Measurements from ENCODE around the gene FGF22. TPM values are rescaled to one million over a fixed set of nuclear protein-coding genes. Genes with fewer than 3 reads are reported as not detected.

Gene FGF22
- polyA plus RNA-seq, 4 donors, result 0.12 to 0.30 TPM; not detected in 2

GRCh38 chr19:640161-640558, 481 bp downstream of the FGF22 start:
- Histone ChIP-seq H3K36me3 (ENCODE audit: control insufficient read depth in 3 of 3, insufficient read depth in 2 of 3, low read depth in 1 of 3, low read length in 3 of 3) (peaks cover 0 to 15% (median 0%) of the 10 kb centered on the region in 3 donors), H3K4me3 (ENCODE audit: low read depth in 1 of 3, low read length in 3 of 3) (peak overlapping the region in 2 of 3 donors; percentile 17 to 52), H3K27me3 (ENCODE audit: control insufficient read depth in 3 of 3, insufficient read depth in 3 of 3, low read length in 3 of 3) (peaks cover 0 to 12% (median 0%) of the 10 kb centered on the region in 3 donors), H3K9me3 (ENCODE audit: control insufficient read depth in 2 of 2, insufficient read depth in 1 of 2, low read depth in 1 of 2, low read length in 1 of 2) (no peaks in the 10 kb centered on the region), H3K27ac (ENCODE audit: low read depth in 1 of 3, low read length in 2 of 3) (no peak overlapping the region), H3K4me1 (ENCODE audit: control insufficient read depth in 3 of 3, insufficient read depth in 2 of 3, low read depth in 1 of 3, low read length in 2 of 3) (peaks cover 1 to 7% (median 6%) of the 10 kb centered on the region in 3 donors)
- 23 to 46% (median 26%) methylated on average over 18 to 25 of the region's 25 CpGs for WGBS, 3 donors
- FAIRE-seq, result no peak
- DNase-seq, result no peak

DNA sequence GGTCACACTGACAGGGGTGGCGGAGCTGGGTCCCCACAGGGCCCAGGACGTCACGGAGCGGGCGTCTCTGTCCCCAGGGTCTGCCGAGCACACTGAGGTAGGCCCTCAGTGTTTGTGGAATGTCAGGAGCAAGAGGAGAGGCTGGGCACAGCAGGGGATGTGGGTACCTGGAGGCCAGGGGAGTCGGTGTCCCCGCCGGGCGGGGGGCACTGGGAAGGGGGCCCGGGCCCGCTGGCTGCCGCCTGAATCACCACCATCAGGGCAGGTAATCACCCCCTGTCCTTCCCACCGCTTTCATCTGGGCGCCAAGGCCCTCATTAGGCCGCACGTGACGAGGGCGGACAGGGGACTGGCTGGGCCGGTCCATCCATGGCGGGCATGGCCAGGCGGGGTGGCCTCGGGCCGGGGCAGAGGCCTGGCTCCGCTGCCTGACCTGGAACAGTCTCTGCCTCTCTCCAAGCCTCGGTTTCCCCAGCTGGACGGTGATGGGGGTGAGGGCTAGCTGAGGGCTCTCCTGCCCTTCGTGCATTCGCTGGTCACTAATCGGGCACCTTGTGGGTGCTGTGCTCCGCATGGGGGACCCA, 1.0 kb downstream of the FGF22 start:
- H3K4me1 ChIP-seq (ENCODE audit: control insufficient read depth in 3 of 3, insufficient read depth in 2 of 3, low read depth in 1 of 3, low read length in 2 of 3), result peaks cover 1 to 7% (median 6%) of the 10 kb centered on the region in 3 donors
- no peak for FAIRE-seq
- peaks cover 0 to 18% (median 0%) of the 10 kb centered on the region in 3 donors for H3K36me3 ChIP-seq (ENCODE audit: control insufficient read depth in 3 of 3, insufficient read depth in 2 of 3, low read depth in 1 of 3, low read length in 3 of 3)
- H3K27me3 ChIP-seq (ENCODE audit: control insufficient read depth in 3 of 3, insufficient read depth in 3 of 3, low read length in 3 of 3), result peaks cover 0 to 12% (median 0%) of the 10 kb centered on the region in 3 donors
- DNase-seq, result no peak
- no peak overlapping the region for H3K4me3 ChIP-seq (ENCODE audit: low read depth in 1 of 3, low read length in 3 of 3)
- H3K9me3 ChIP-seq (ENCODE audit: control insufficient read depth in 2 of 2, insufficient read depth in 1 of 2, low read depth in 1 of 2, low read length in 1 of 2), result no peaks in the 10 kb centered on the region
- WGBS, 3 donors, result 80 to 92% (median 87%) methylated on average over 26 to 31 of the region's 31 CpGs
- H3K27ac ChIP-seq (ENCODE audit: low read depth in 1 of 3, low read length in 2 of 3), result no peak overlapping the region

- peak in 1 of 2 donors; percentile 45 for DNase-seq
- Histone ChIP-seq H3K27me3 (ENCODE audit: control insufficient read depth in 3 of 3, insufficient read depth in 3 of 3, low read length in 3 of 3) (peaks cover 0 to 12% (median 0%) of the 10 kb centered on the region in 3 donors), H3K27ac (ENCODE audit: low read depth in 1 of 3, low read length in 2 of 3) (no peak overlapping the region), H3K4me1 (ENCODE audit: control insufficient read depth in 3 of 3, insufficient read depth in 2 of 3, low read depth in 1 of 3, low read length in 2 of 3) (peaks cover 1 to 7% (median 6%) of the 10 kb centered on the region in 3 donors), H3K4me3 (ENCODE audit: low read depth in 1 of 3, low read length in 3 of 3) (peak overlapping the region in 1 of 3 donors; percentile 31), H3K9me3 (ENCODE audit: control insufficient read depth in 2 of 2, insufficient read depth in 1 of 2, low read depth in 1 of 2, low read length in 1 of 2) (no peaks in the 10 kb centered on the region), H3K36me3 (ENCODE audit: control insufficient read depth in 3 of 3, insufficient read depth in 2 of 3, low read depth in 1 of 3, low read length in 3 of 3) (peaks cover 0 to 27% (median 6%) of the 10 kb centered on the region in 3 donors)
- WGBS, 3 donors, result 41 to 82% (median 42%) methylated on average over 17 of the region's 17 CpGs
- FAIRE-seq, result no peak
Observed at GRCh38 chr19:641702-642101, 2.0 kb downstream of the FGF22 start.

- H3K36me3 ChIP-seq (ENCODE audit: control insufficient read depth in 3 of 3, insufficient read depth in 2 of 3, low read depth in 1 of 3, low read length in 3 of 3), result peaks cover 4 to 40% (median 17%) of the 10 kb centered on the region in 3 donors
- FAIRE-seq (no peak), DNase-seq (no peak)
- H3K27ac ChIP-seq (ENCODE audit: low read depth in 1 of 3, low read length in 2 of 3), result no peak overlapping the region
- H3K27me3 ChIP-seq (ENCODE audit: control insufficient read depth in 3 of 3, insufficient read depth in 3 of 3, low read length in 3 of 3), result peaks cover 0 to 12% (median 0%) of the 10 kb centered on the region in 3 donors
- no peak overlapping the region for H3K4me3 ChIP-seq (ENCODE audit: low read depth in 1 of 3, low read length in 3 of 3)
- WGBS, 3 donors, result 85 to 86% (median 86%) methylated on average over 59 to 70 of the region's 70 CpGs
- peaks cover 1 to 7% (median 6%) of the 10 kb centered on the region in 3 donors for H3K4me1 ChIP-seq (ENCODE audit: control insufficient read depth in 3 of 3, insufficient read depth in 2 of 3, low read depth in 1 of 3, low read length in 2 of 3)
- H3K9me3 ChIP-seq (ENCODE audit: control insufficient read depth in 2 of 2, insufficient read depth in 1 of 2, low read depth in 1 of 2, low read length in 1 of 2), result no peaks in the 10 kb centered on the region
Observed at GRCh38 chr19:642767-643727, 3.4 kb downstream of the FGF22 start.

GRCh38 chr19:643736-644135, 4.1 kb downstream of the FGF22 start:
- DNase-seq (no peak), FAIRE-seq (no peak)
- peaks cover 0 to 6% (median 0%) of the 10 kb centered on the region in 3 donors for H3K27me3 ChIP-seq (ENCODE audit: control insufficient read depth in 3 of 3, insufficient read depth in 3 of 3, low read length in 3 of 3)
- 85 to 92% (median 90%) methylated on average over 23 to 24 of the region's 24 CpGs for WGBS, 3 donors
- H3K4me3 ChIP-seq (ENCODE audit: low read depth in 1 of 3, low read length in 3 of 3), result no peak overlapping the region
- no peaks in the 10 kb centered on the region for H3K9me3 ChIP-seq (ENCODE audit: control insufficient read depth in 2 of 2, insufficient read depth in 1 of 2, low read depth in 1 of 2, low read length in 1 of 2)
- H3K4me1 ChIP-seq (ENCODE audit: control insufficient read depth in 3 of 3, insufficient read depth in 2 of 3, low read depth in 1 of 3, low read length in 2 of 3), result peaks cover 1 to 7% (median 6%) of the 10 kb centered on the region in 3 donors
- H3K27ac ChIP-seq (ENCODE audit: low read depth in 1 of 3, low read length in 2 of 3), result no peak overlapping the region
- peaks cover 6 to 46% (median 20%) of the 10 kb centered on the region in 3 donors for H3K36me3 ChIP-seq (ENCODE audit: control insufficient read depth in 3 of 3, insufficient read depth in 2 of 3, low read depth in 1 of 3, low read length in 3 of 3)

GRCh38 chr19:644363-644762, 4.7 kb downstream of the FGF22 start:
- no peak for FAIRE-seq
- Histone ChIP-seq H3K4me3 (ENCODE audit: low read depth in 1 of 3, low read length in 3 of 3) (no peak overlapping the region), H3K36me3 (ENCODE audit: control insufficient read depth in 3 of 3, insufficient read depth in 2 of 3, low read depth in 1 of 3, low read length in 3 of 3) (peaks cover 6 to 53% (median 25%) of the 10 kb centered on the region in 3 donors), H3K27me3 (ENCODE audit: control insufficient read depth in 3 of 3, insufficient read depth in 3 of 3, low read length in 3 of 3) (no peaks in the 10 kb centered on the region), H3K4me1 (ENCODE audit: control insufficient read depth in 3 of 3, insufficient read depth in 2 of 3, low read depth in 1 of 3, low read length in 2 of 3) (peaks cover under 1 to 1% (median under 1%) of the 10 kb centered on the region in 3 donors), H3K27ac (ENCODE audit: low read depth in 1 of 3, low read length in 2 of 3) (no peak overlapping the region), H3K9me3 (ENCODE audit: control insufficient read depth in 2 of 2, insufficient read depth in 1 of 2, low read depth in 1 of 2, low read length in 1 of 2) (no peaks in the 10 kb centered on the region)
- WGBS, 3 donors, result 72 to 81% (median 76%) methylated on average over 27 to 28 of the region's 28 CpGs
- no peak for DNase-seq

DNA sequence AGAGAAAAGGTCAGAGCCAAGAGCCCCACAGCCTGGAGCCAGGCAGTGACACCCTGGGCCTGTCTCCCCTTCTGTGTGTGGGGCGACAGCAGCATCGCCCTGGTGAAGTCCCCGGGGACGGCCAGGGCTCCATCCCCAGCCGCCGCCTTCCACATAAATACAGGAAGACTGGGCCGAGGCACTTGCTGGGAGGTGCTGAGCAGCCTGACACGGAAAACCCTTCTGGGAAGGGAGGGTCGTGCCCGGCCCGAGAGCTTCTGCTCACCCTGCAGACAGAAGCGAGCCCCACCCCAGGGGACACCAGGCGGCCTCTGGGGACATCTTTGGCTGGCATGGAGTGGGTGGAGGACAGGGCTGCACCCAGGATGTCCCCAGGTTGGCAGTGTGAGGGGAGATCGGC, 5.1 kb downstream of the FGF22 start:
- peaks cover 0 to 1% (median 0%) of the 10 kb centered on the region in 3 donors for H3K4me1 ChIP-seq (ENCODE audit: control insufficient read depth in 3 of 3, insufficient read depth in 2 of 3, low read depth in 1 of 3, low read length in 2 of 3)
- DNase-seq, result no peak
- no peak for FAIRE-seq
- no peaks in the 10 kb centered on the region for H3K9me3 ChIP-seq (ENCODE audit: control insufficient read depth in 2 of 2, insufficient read depth in 1 of 2, low read depth in 1 of 2, low read length in 1 of 2)
- peaks cover 6 to 56% (median 25%) of the 10 kb centered on the region in 3 donors for H3K36me3 ChIP-seq (ENCODE audit: control insufficient read depth in 3 of 3, insufficient read depth in 2 of 3, low read depth in 1 of 3, low read length in 3 of 3)
- no peaks in the 10 kb centered on the region for H3K27me3 ChIP-seq (ENCODE audit: control insufficient read depth in 3 of 3, insufficient read depth in 3 of 3, low read length in 3 of 3)
- no peak overlapping the region for H3K27ac ChIP-seq (ENCODE audit: low read depth in 1 of 3, low read length in 2 of 3)
- H3K4me3 ChIP-seq (ENCODE audit: low read depth in 1 of 3, low read length in 3 of 3), result no peak overlapping the region
- WGBS, 3 donors, result 79 to 84% (median 83%) methylated on average over 10 to 14 of the region's 14 CpGs

Measured in small intestine (tissue), 7 donors.